Measurements from ENCODE around the gene CAPN15. TPM values are rescaled to one million over a fixed set of nuclear protein-coding genes. Genes with fewer than 3 reads are reported as not detected.

The CAPN15 gene
- total and polyA plus RNA-seq, 4 donors = 15.3 to 33.9 (median 26.0) TPM

GRCh38 chr16:576823-577201 is 49.3 kb downstream of the CAPN15 start:
- 78% methylated on average over 8 of the region's 8 CpGs for whole genome bisulfite sequencing, 2 donors
- H3K36me3 ChIP-seq (ENCODE audit: control insufficient read depth in 1 of 2, insufficient read depth in 2 of 2, low read length in 1 of 2) = no peaks in the 10 kb centered on the region
- ATAC-seq (ENCODE audit: low FRiP score) = no peak
- no peaks in the 10 kb centered on the region for H3K9me3 ChIP-seq (ENCODE audit: control insufficient read depth, low read length)
- H3K4me1 ChIP-seq (ENCODE audit: control insufficient read depth in 1 of 2, insufficient read depth in 2 of 2, low read length in 2 of 2) = no peaks in the 10 kb centered on the region
- H3K27me3 ChIP-seq (ENCODE audit: control insufficient read depth in 1 of 2, insufficient read depth in 2 of 2, low read length in 1 of 2) = no peaks in the 10 kb centered on the region
- H3K27ac ChIP-seq (ENCODE audit: low read depth in 1 of 2, low read length in 2 of 2) = no peak overlapping the region
- H3K4me3 ChIP-seq (ENCODE audit: low read length in 2 of 2) = no peak overlapping the region
- intact Hi-C loops (cut with DNase I) = no loop called here
- no peak for DNase-seq

- no peaks in the 10 kb centered on the region for H3K36me3 ChIP-seq (ENCODE audit: control insufficient read depth in 1 of 2, insufficient read depth in 2 of 2, low read length in 1 of 2)
- WGBS, 2 donors = 95% methylated on average over 13 of the region's 13 CpGs
These were observed 50.3 kb downstream of the CAPN15 start for GRCh38 chr16:577796-578195.

DNA sequence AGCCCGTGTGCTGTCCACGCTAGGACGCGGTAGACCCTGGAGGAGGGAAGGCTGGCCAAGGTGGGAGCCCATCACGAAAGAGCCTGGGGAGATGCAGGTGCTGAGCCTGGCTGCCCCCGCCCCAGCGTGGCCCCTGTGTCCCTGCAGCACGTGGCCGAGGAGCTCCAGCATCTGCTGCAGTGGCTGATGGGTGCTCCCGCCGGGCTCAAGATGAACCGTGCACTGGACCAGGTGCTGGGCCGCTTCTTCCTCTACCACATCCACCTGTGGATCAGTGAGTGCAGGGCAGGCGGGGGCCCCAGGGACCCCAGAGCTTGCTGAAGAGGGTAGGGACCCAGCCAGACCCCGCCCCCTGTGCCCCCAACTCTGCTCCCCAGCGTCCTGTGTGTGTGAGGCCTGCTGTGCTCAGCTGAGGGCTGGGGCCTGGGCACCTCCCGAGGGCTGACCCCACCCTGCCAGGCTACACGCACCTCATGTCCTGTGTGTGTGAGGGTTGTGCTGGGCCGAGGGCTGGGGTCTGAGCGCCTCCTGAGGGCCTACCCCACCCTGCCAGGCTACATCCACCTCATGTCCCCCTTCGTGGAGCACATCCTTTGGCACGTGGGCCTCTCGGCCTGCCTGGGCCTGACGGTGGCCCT is 50.8 kb downstream of the CAPN15 start:
- peak; percentile 4 for ATAC-seq (ENCODE audit: low FRiP score)

More at GRCh38 chr16:577796-578195, 50.3 kb downstream of the CAPN15 start:
- DNase-seq = no peak
- Histone ChIP-seq H3K27ac (ENCODE audit: low read depth in 1 of 2, low read length in 2 of 2) (no peak overlapping the region), H3K4me1 (ENCODE audit: control insufficient read depth in 1 of 2, insufficient read depth in 2 of 2, low read length in 2 of 2) (no peaks in the 10 kb centered on the region), H3K27me3 (ENCODE audit: control insufficient read depth in 1 of 2, insufficient read depth in 2 of 2, low read length in 1 of 2) (no peaks in the 10 kb centered on the region), H3K9me3 (ENCODE audit: control insufficient read depth, low read length) (no peaks in the 10 kb centered on the region), H3K4me3 (ENCODE audit: low read length in 2 of 2) (no peak overlapping the region)
- intact Hi-C loops (cut with DNase I) = no loop called here
- ATAC-seq (ENCODE audit: low FRiP score) = no peak

DNA sequence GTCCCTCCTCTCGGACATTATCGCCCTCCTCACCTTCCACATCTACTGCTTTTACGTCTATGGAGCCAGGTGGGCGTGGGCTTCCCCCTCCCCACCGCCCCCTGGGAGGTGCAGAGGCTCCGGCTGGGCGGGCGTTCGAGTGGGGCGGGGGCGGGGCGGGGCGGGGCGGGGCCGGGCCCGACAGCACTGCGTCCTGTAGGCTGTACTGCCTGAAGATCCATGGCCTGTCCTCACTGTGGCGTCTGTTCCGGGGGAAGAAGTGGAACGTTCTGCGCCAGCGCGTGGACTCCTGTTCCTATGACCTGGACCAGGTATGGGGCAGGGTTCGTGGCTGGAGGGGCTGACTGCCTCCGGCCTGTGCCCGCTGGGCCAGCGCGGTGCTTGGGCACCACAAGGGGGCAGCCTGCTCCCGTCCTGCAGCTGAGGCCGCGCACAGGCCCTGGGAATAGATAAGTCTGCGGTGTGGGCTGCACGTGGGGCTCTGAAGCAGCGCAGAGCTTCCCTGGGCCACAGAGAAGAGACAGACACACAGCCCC is 51.4 kb downstream of the CAPN15 start:
- Histone ChIP-seq H3K36me3 (ENCODE audit: control insufficient read depth in 1 of 2, insufficient read depth in 2 of 2, low read length in 1 of 2) (no peaks in the 10 kb centered on the region), H3K9me3 (ENCODE audit: control insufficient read depth, low read length) (no peaks in the 10 kb centered on the region), H3K4me1 (ENCODE audit: control insufficient read depth in 1 of 2, insufficient read depth in 2 of 2, low read length in 2 of 2) (no peaks in the 10 kb centered on the region), H3K4me3 (ENCODE audit: low read length in 2 of 2) (no peak overlapping the region), H3K27ac (ENCODE audit: low read depth in 1 of 2, low read length in 2 of 2) (no peak overlapping the region), H3K27me3 (ENCODE audit: control insufficient read depth in 1 of 2, insufficient read depth in 2 of 2, low read length in 1 of 2) (no peaks in the 10 kb centered on the region)
- 36 to 50% methylated on average over 22 to 34 of the region's 34 CpGs for WGBS, 2 donors
- intact Hi-C loops (cut with DNase I) = no loop called here
- DNase-seq = peak; percentile 80 to 85
- ATAC-seq (ENCODE audit: low FRiP score) = peak; percentile 61

More for the DNA sequence above, 50.8 kb downstream of the CAPN15 start:
- no peak overlapping the region for H3K27ac ChIP-seq (ENCODE audit: low read depth in 1 of 2, low read length in 2 of 2)
- intact Hi-C loops (cut with DNase I) = no loop called here
- no peaks in the 10 kb centered on the region for H3K36me3 ChIP-seq (ENCODE audit: control insufficient read depth in 1 of 2, insufficient read depth in 2 of 2, low read length in 1 of 2)
- H3K4me3 ChIP-seq (ENCODE audit: low read length in 2 of 2) = no peak overlapping the region
- no peak for DNase-seq
- WGBS, 2 donors = 84 to 91% methylated on average over 23 to 24 of the region's 24 CpGs
- H3K9me3 ChIP-seq (ENCODE audit: control insufficient read depth, low read length) = no peaks in the 10 kb centered on the region
- no peaks in the 10 kb centered on the region for H3K27me3 ChIP-seq (ENCODE audit: control insufficient read depth in 1 of 2, insufficient read depth in 2 of 2, low read length in 1 of 2)
- H3K4me1 ChIP-seq (ENCODE audit: control insufficient read depth in 1 of 2, insufficient read depth in 2 of 2, low read length in 2 of 2) = no peaks in the 10 kb centered on the region

DNA sequence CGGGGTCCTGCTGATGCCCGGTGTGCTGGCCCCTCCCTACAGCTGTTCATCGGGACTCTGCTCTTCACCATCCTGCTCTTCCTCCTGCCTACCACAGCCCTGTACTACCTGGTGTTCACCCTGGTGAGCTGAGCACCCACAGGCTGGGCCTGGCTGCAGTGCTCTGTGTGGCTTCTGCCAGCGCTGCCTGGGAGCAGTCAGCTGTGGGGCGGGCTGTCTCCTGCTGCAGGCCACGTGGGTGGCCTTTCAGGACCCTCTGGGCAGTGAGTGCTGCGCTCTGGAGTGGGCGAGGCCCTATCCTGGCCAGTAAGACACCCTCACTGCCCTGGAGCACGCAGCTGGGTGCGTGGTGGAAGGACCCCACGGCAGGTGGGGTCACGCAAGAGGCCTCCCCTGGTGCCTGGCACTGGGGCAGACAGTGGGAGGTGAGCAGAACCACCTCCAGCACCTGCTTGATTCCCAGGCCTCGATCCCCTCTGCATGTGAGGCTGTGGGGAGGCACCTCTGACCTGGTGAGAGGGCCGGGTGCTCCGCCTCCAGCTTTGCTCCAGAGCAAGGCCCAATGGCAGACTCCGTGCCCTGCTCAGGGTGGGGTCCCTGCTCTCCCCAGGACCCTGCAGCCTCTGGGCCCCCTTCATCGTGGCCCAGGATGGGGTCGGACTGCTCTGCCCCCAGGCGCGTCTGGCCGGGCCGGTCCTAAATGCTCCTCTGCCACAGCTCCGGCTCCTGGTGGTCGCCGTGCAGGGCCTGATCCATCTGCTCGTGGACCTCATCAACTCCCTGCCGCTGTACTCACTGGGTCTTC is 52.8 kb downstream of the CAPN15 start:
- WGBS, 2 donors = 90 to 92% methylated on average over 27 of the region's 27 CpGs
- intact Hi-C loops (cut with DNase I) = no loop called here

DNA sequence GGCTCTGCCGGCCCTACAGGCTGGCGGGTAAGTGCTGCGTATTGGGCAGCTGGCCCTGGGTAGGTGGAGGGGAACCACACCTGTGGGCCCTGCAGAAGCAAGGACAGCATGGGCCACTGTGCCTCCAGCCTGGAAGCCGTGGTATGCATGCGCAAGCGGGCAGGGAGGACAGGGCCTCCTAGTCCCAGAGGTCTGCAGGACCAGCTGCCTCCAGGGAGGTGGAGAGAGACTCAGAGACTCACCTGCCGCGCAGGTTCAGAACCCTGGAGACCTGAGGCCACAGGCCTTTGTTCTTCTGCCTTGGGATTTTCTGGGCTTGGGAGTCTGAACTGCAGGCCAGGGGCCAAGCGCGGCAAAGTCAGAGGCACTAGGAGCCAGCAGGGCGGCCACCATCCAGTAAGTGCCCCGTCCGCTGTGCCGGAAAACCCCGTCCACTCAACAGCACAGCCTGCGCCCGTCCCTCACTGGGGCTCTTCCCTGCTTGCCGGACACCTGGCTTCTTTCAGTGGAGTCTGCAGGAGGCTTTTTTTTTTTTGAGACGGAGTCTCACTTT is 53.5 kb downstream of the CAPN15 start:
- no peaks in the 10 kb centered on the region for H3K9me3 ChIP-seq (ENCODE audit: control insufficient read depth, low read length)
- no peaks in the 10 kb centered on the region for H3K4me1 ChIP-seq (ENCODE audit: control insufficient read depth in 1 of 2, insufficient read depth in 2 of 2, low read length in 2 of 2)
- H3K27me3 ChIP-seq (ENCODE audit: control insufficient read depth in 1 of 2, insufficient read depth in 2 of 2, low read length in 1 of 2) = no peaks in the 10 kb centered on the region
- 96 to 97% methylated on average over 19 of the region's 19 CpGs for WGBS, 2 donors
- intact Hi-C loops (cut with DNase I) = no loop called here
- no peaks in the 10 kb centered on the region for H3K36me3 ChIP-seq (ENCODE audit: control insufficient read depth in 1 of 2, insufficient read depth in 2 of 2, low read length in 1 of 2)
- ATAC-seq (ENCODE audit: low FRiP score) (no peak), DNase-seq (no peak)
- no peak overlapping the region for H3K27ac ChIP-seq (ENCODE audit: low read depth in 1 of 2, low read length in 2 of 2)
- no peak overlapping the region for H3K4me3 ChIP-seq (ENCODE audit: low read length in 2 of 2)

More for the DNA sequence above, 52.8 kb downstream of the CAPN15 start:
- no peaks in the 10 kb centered on the region for H3K27me3 ChIP-seq (ENCODE audit: control insufficient read depth in 1 of 2, insufficient read depth in 2 of 2, low read length in 1 of 2)
- H3K4me1 ChIP-seq (ENCODE audit: control insufficient read depth in 1 of 2, insufficient read depth in 2 of 2, low read length in 2 of 2) = no peaks in the 10 kb centered on the region
- H3K4me3 ChIP-seq (ENCODE audit: low read length in 2 of 2) = no peak overlapping the region
- DNase-seq (no peak), ATAC-seq (ENCODE audit: low FRiP score) (no peak)
- no peak overlapping the region for H3K27ac ChIP-seq (ENCODE audit: low read depth in 1 of 2, low read length in 2 of 2)
- no peaks in the 10 kb centered on the region for H3K36me3 ChIP-seq (ENCODE audit: control insufficient read depth in 1 of 2, insufficient read depth in 2 of 2, low read length in 1 of 2)
- no peaks in the 10 kb centered on the region for H3K9me3 ChIP-seq (ENCODE audit: control insufficient read depth, low read length)

DNA sequence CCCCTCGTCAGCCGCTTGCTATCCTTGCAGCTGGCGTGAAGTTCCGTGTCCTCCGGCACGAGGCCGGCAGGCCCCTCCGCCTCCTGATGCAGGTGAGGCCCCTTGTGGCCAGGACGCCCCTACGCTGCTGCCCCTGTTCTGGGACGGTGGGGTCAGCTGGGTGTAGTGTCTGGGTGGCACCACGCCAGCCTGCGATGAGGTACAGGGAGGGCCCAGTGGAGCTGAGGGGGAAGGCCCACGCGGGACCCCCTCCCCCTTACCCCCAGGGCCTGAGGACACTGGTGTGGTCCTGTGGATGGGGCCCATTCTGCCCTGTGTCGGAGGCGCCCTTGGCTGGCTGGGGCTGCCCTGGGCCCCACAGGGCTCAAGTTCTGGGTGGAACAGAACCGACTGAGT is 54.7 kb downstream of the CAPN15 start:
- WGBS, 2 donors = 81 to 90% methylated on average over 18 of the region's 18 CpGs
- H3K27ac ChIP-seq (ENCODE audit: low read depth in 1 of 2, low read length in 2 of 2) = no peak overlapping the region
- no peak overlapping the region for H3K4me3 ChIP-seq (ENCODE audit: low read length in 2 of 2)
- no peaks in the 10 kb centered on the region for H3K36me3 ChIP-seq (ENCODE audit: control insufficient read depth in 1 of 2, insufficient read depth in 2 of 2, low read length in 1 of 2)
- no peaks in the 10 kb centered on the region for H3K4me1 ChIP-seq (ENCODE audit: control insufficient read depth in 1 of 2, insufficient read depth in 2 of 2, low read length in 2 of 2)
- DNase-seq (no peak), ATAC-seq (ENCODE audit: low FRiP score) (no peak)
- H3K27me3 ChIP-seq (ENCODE audit: control insufficient read depth in 1 of 2, insufficient read depth in 2 of 2, low read length in 1 of 2) = no peaks in the 10 kb centered on the region
- no peaks in the 10 kb centered on the region for H3K9me3 ChIP-seq (ENCODE audit: control insufficient read depth, low read length)
- intact Hi-C loops (cut with DNase I) = no loop called here

DNA sequence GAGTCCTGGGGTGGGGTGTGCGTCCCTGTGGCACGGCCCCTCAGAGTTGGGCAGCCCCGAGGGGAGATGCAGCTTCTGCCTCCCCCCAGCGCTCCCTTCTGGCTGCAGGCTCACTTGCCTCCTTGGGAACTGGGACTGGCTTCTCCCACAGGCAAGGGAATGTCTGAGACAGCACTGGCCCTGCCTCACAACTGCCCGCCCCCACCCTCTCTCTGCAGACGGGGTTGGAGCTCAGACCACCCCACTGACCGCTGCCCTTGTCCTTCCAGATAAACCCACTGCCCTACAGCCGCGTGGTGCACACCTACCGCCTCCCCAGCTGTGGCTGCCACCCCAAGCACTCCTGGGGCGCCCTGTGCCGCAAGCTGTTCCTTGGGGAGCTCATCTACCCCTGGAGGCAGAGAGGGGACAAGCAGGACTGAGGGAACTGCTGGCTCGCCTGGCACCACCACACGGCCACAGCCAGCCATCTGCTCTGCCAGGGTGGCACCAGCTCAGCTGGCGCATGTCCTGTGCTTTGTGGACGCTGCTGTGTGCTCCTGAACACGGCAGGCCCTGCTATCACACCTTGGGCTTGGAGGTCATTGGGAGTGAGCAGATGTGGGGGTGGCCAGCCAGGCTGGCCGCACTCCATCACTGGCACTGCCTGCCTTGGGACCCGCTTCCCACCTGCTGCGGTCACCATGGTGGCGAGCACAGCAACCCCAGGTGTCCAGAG is 55.3 kb downstream of the CAPN15 start:
- H3K27ac ChIP-seq (ENCODE audit: low read depth in 1 of 2, low read length in 2 of 2) = no peak overlapping the region
- 76 to 78% methylated on average over 20 to 21 of the region's 21 CpGs for WGBS, 2 donors

More for the DNA sequence above, 55.3 kb downstream of the CAPN15 start:
- Histone ChIP-seq H3K36me3 (ENCODE audit: control insufficient read depth in 1 of 2, insufficient read depth in 2 of 2, low read length in 1 of 2) (no peaks in the 10 kb centered on the region), H3K9me3 (ENCODE audit: control insufficient read depth, low read length) (no peaks in the 10 kb centered on the region), H3K27me3 (ENCODE audit: control insufficient read depth in 1 of 2, insufficient read depth in 2 of 2, low read length in 1 of 2) (no peaks in the 10 kb centered on the region), H3K4me1 (ENCODE audit: control insufficient read depth in 1 of 2, insufficient read depth in 2 of 2, low read length in 2 of 2) (no peaks in the 10 kb centered on the region), H3K4me3 (ENCODE audit: low read length in 2 of 2) (no peak overlapping the region)
- ATAC-seq (ENCODE audit: low FRiP score) = no peak
- intact Hi-C loops (cut with DNase I) = no loop called here
- DNase-seq = no peak

Data from aorta (tissue), 5 donors.